ENCODE measurements around the gene ABCF3. TPM values are rescaled to one million over a fixed set of nuclear protein-coding genes. Genes with fewer than 3 reads are reported as not detected.

The ABCF3 gene
- total RNA-seq, 3 donors from 2014 or later (not counting 1 experiment from before 2014, with no cell fraction given) = 128 to 168 (median 157) TPM

DNA sequence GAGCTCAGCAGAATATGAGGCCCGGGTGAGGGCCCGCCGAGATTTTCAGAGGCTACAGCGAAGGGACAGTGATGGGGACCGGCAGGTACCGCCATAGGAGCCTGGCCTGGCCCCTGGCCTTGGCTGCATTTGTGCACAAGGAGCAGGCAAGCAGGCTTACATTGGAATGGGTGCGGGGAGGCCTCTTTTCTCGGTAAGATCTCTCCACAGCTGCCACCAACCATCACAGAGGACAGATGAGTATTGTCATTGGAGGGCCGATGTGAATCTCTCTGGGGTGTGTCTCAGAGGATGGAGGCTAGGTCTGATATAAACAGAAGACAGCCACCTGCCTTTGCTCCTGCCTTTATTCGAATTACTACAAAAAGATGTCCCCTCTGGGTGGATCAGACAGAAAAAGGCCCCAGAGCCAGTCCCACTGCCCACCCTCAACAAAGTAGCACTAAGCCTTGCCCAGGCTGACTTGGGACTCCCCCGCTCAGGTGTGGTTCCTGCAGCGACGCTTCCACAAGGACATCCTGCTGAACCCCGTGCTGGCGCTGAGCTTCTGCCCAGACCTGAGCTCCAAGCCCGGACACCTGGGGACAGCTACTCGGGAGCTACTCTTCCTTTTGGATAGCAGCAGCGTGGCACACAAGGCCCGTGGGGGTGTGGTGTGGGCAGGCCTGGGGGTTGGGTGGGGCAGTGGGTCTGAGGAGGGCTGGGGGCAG is 48.8 kb downstream of the ABCF3 start:
- no peak overlapping the region for H3K27ac ChIP-seq (ENCODE audit: low read length)
- Mint-ChIP-seq H3K4me3 (no peak overlapping the region), H3K27me3 (ENCODE audit: low read depth in 2 of 2) (peaks cover 24 to 25% of the 10 kb centered on the region in 2 donors), H3K4me1 (peaks cover 8 to 10% of the 10 kb centered on the region in 2 donors), H3K9me3 (no peaks in the 10 kb centered on the region), H3K36me3 (peaks cover 7% of the 10 kb centered on the region), H3K27ac (no peak overlapping the region)
- peaks cover 17% of the 10 kb centered on the region for H3K27me3 ChIP-seq (ENCODE audit: control insufficient read depth, insufficient read depth, low read length)
- H3K4me1 ChIP-seq (ENCODE audit: control insufficient read depth, insufficient read depth, low read length) = peaks cover 9% of the 10 kb centered on the region
- no peak overlapping the region for H3K4me3 ChIP-seq (ENCODE audit: low read length)
- no peaks in the 10 kb centered on the region for H3K9me3 ChIP-seq (ENCODE audit: control insufficient read depth, insufficient read depth, low read length)
- intact Hi-C loops (cut with micrococcal nuclease) = no loop called here
- no peaks in the 10 kb centered on the region for H3K36me3 ChIP-seq (ENCODE audit: control insufficient read depth, insufficient read depth, low read length)
- 89% methylated on average over 18 of the region's 19 CpGs for WGBS (ENCODE audit: insufficient coverage)
- TF ChIP-seq, protein P1, sequence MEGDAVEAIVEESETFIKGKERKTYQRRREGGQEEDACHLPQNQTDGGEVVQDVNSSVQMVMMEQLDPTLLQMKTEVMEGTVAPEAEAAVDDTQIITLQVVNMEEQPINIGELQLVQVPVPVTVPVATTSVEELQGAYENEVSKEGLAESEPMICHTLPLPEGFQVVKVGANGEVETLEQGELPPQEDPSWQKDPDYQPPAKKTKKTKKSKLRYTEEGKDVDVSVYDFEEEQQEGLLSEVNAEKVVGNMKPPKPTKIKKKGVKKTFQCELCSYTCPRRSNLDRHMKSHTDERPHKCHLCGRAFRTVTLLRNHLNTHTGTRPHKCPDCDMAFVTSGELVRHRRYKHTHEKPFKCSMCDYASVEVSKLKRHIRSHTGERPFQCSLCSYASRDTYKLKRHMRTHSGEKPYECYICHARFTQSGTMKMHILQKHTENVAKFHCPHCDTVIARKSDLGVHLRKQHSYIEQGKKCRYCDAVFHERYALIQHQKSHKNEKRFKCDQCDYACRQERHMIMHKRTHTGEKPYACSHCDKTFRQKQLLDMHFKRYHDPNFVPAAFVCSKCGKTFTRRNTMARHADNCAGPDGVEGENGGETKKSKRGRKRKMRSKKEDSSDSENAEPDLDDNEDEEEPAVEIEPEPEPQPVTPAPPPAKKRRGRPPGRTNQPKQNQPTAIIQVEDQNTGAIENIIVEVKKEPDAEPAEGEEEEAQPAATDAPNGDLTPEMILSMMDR (IDR thresholded peaks at IDR 0.05) = no peak
- DNase-seq (no peak), ATAC-seq (no peak)

DNA sequence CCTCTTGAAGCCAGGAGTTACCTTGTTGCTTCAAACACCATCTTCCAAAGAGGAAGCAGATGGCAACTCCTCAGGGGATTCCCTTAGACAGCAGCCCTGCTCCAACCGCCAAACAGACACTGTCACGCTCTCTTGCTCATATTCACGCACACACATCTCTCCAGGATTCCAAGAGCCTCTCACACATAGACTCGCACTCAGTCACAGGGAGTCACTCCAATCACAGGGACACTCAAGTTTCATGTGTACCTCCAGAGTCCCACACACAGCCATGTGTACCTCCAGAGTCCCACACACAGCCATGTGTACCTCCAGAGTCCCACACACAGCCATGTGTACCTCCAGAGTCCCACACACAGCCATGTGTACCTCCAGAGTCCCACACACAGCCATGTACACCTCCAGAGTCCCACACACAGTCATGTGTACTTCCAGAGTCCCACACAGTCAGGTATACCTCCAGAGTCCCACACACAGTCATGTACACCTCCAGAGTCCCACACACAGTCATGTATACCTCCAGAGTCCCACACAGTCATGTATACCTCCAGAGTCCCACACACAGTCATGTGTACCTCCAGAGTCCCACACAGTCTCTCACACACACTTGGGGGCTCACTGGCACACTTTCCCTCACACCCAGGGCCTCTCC is 49.5 kb downstream of the ABCF3 start:
- TF ChIP-seq, protein P1 (IDR thresholded peaks at IDR 0.05) = no peak
- Histone ChIP-seq H3K9me3 (ENCODE audit: control insufficient read depth, insufficient read depth, low read length) (no peaks in the 10 kb centered on the region), H3K4me1 (ENCODE audit: control insufficient read depth, insufficient read depth, low read length) (peaks cover 5% of the 10 kb centered on the region), H3K4me3 (ENCODE audit: low read length) (no peak overlapping the region), H3K36me3 (ENCODE audit: control insufficient read depth, insufficient read depth, low read length) (no peaks in the 10 kb centered on the region), H3K27me3 (ENCODE audit: control insufficient read depth, insufficient read depth, low read length) (peaks cover 16% of the 10 kb centered on the region), H3K27ac (ENCODE audit: low read length) (no peak overlapping the region)
- Mint-ChIP-seq H3K4me1 (peaks cover 8 to 10% of the 10 kb centered on the region in 2 donors), H3K4me3 (no peak overlapping the region), H3K27me3 (ENCODE audit: low read depth in 2 of 2) (peaks cover 24 to 25% of the 10 kb centered on the region in 2 donors), H3K9me3 (no peaks in the 10 kb centered on the region), H3K36me3 (peaks cover 7% of the 10 kb centered on the region), H3K27ac (no peak overlapping the region)
- ATAC-seq = no peak
- no peak for DNase-seq
- 91% methylated on average over 4 of the region's 4 CpGs for WGBS (ENCODE audit: insufficient coverage)
- intact Hi-C loops (cut with micrococcal nuclease) = no loop called here

DNA sequence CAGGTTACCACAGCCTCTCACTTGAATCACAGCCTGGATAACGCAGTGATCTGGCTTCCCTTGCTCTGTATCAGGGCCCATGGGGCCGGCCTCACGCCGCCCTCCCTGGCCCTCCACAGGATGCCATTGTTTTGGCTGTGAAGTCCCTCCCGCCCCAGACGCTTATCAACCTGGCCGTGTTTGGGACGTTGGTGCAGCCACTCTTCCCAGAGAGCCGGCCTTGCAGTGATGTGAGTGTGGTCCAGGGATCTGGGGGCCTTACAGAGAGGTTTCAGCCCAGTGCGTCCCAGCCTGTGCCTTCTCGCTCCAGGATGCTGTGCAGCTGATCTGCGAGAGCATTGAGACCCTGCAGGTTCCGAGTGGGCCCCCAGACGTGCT is 50.0 kb downstream of the ABCF3 start:
- Histone ChIP-seq H3K4me1 (ENCODE audit: control insufficient read depth, insufficient read depth, low read length) (peaks cover 2% of the 10 kb centered on the region), H3K4me3 (ENCODE audit: low read length) (no peak overlapping the region), H3K36me3 (ENCODE audit: control insufficient read depth, insufficient read depth, low read length) (no peaks in the 10 kb centered on the region), H3K9me3 (ENCODE audit: control insufficient read depth, insufficient read depth, low read length) (no peaks in the 10 kb centered on the region), H3K27me3 (ENCODE audit: control insufficient read depth, insufficient read depth, low read length) (peaks cover 14% of the 10 kb centered on the region), H3K27ac (ENCODE audit: low read length) (no peak overlapping the region)
- intact Hi-C loops (cut with micrococcal nuclease) = no loop called here
- Mint-ChIP-seq H3K9me3 (no peaks in the 10 kb centered on the region), H3K27ac (no peak overlapping the region), H3K27me3 (ENCODE audit: low read depth in 2 of 2) (peaks cover 22% of the 10 kb centered on the region in 2 donors), H3K36me3 (peaks cover 7% of the 10 kb centered on the region), H3K4me3 (no peak overlapping the region), H3K4me1 (peaks cover 6 to 8% of the 10 kb centered on the region in 2 donors)
- no peak for ATAC-seq
- TF ChIP-seq, protein P1 (IDR thresholded peaks at IDR 0.05) = no peak
- 89% methylated on average over 14 of the region's 14 CpGs for WGBS (ENCODE audit: insufficient coverage)
- DNase-seq = no peak
